OCI-LY7 (cell line): Measurements from ENCODE around the gene CD99. TPM values are rescaled to one million over a fixed set of nuclear protein-coding genes. Genes with fewer than 3 reads are reported as not detected.

ENCODE experiments used
- BruUV-seq: library from RNA; stranded (reverse); fragments of 400-500 nt; replicated peaks from 2 replicates; lab custom pipeline; 2021; lab: Mats Ljungman, UMichigan
- CTCF ChIA-PET: fragments of 300-600 bp; sonication (Branson Sonifier 250); formaldehyde crosslinking; loops from one replicate; lab custom pipeline; 2022; ENCODE audit warnings: antibody characterized with exemption; ENCODE audit not compliant: unreplicated experiment; lab: Charles Lee
- POLR2A ChIA-PET: fragments of 300-600 bp; sonication (Branson Sonifier 250); formaldehyde crosslinking; loops from one replicate; lab custom pipeline; 2022; ENCODE audit warnings: antibody characterized with exemption; lab: Charles Lee
- DNase-seq: peaks from one replicate; pipeline ENCODE4 v3.0.0-alpha.2; 2015; ENCODE audit warnings: low spot score
- H2AFZ ChIP-seq: fragments of 200-600 bp; sonication (generic), shearing (Covaris generic); 2 replicates; pipeline ENCODE4 v1.6.1; 2014; ENCODE audit warnings: mild to moderate bottlenecking, antibody characterized with exemption, low read length, moderate library complexity
- H3K27ac ChIP-seq: fragments of 200-600 bp; sonication (generic); 2 replicates; pipeline ENCODE4 v1.5.1; 2014; ENCODE audit warnings: mixed run types, low read depth, mild to moderate bottlenecking, moderate library complexity, low read length, inconsistent platforms; ENCODE audit not compliant: poor library complexity, severe bottlenecking
- H3K36me3 ChIP-seq: fragments of 200-600 bp; sonication (generic); 2 replicates; pipeline ENCODE4 v1.6.1; 2014; ENCODE audit warnings: mild to moderate bottlenecking, antibody characterized with exemption, low read length, moderate library complexity, mixed read lengths; ENCODE audit not compliant: insufficient read depth
- H3K4me1 ChIP-seq: fragments of 200-600 bp; sonication (generic); 2 replicates; pipeline ENCODE4 v1.5.1; 2014; ENCODE audit warnings: mild to moderate bottlenecking, low read length; ENCODE audit not compliant: insufficient read depth, poor library complexity, severe bottlenecking
- H3K4me2 ChIP-seq: fragments of 200-600 bp; sonication (generic); 2 replicates; pipeline ENCODE4 v1.6.1; 2014; ENCODE audit warnings: mild to moderate bottlenecking, low read length
- H3K4me3 ChIP-seq: fragments of 200-600 bp; sonication (generic); 2 replicates; pipeline ENCODE4 v1.5.1; 2014; ENCODE audit warnings: mild to moderate bottlenecking, low read depth, low read length; ENCODE audit not compliant: poor library complexity, severe bottlenecking
- H3K79me2 ChIP-seq: fragments of 200-600 bp; sonication (generic); 2 replicates; pipeline ENCODE4 v1.6.1; 2016; ENCODE audit warnings: low read depth, mild to moderate bottlenecking, low read length, moderate library complexity, mixed read lengths; ENCODE audit not compliant: insufficient read depth
- H3K9me2 ChIP-seq: fragments of 200-600 bp; sonication (generic); 2 replicates; pipeline ENCODE4 v1.6.1; 2016; ENCODE audit warnings: mild to moderate bottlenecking, low read length, mixed read lengths; ENCODE audit not compliant: insufficient read depth
- H3K9me3 ChIP-seq: fragments of 200-600 bp; sonication (generic); 2 replicates; pipeline ENCODE4 v1.6.1; 2014; ENCODE audit warnings: mild to moderate bottlenecking, mixed run types, low read length, mixed read lengths
- H4K20me1 ChIP-seq: fragments of 200-600 bp; sonication (generic); 2 replicates; pipeline ENCODE4 v1.6.1; 2014; ENCODE audit warnings: mild to moderate bottlenecking, antibody characterized with exemption, low read length, moderate library complexity, mixed read lengths; ENCODE audit not compliant: insufficient read depth
- CTCF ChIP-seq: fragments of 200-600 bp; sonication (generic); conservative IDR thresholded peaks from 2 replicates; pipeline ENCODE4 v1.5.1; 2014; ENCODE audit warnings: mild to moderate bottlenecking, antibody characterized with exemption, low read length, moderate library complexity, mixed read lengths
- EZH2phosphoT487 ChIP-seq: fragments of 200-600 bp; sonication (generic); IDR thresholded peaks from 2 replicates; pipeline ENCODE4 v1.6.1; 2018; ENCODE audit warnings: low read depth, borderline replicate concordance, mild to moderate bottlenecking, mixed run types, antibody characterized with exemption, low read length, moderate library complexity, mixed read lengths
- intact Hi-C: fragments of 100-400 bp; cut with micrococcal nuclease; formaldehyde crosslinking; loops from one replicate; pipeline ENCODE4 v1.10.0; 2022; ENCODE audit not compliant: unreplicated experiment
- total RNA-seq, 2 experiments: library from RNA; depleted of rRNA in 1 of 2; stranded (reverse); fragments of >200 nt in 1 of 2; shearing (Covaris generic) in 1 of 2; gene quantifications; 2 replicates each; pipeline ENCODE4 v1.2.3, GENCODE V29; 2014 to 2022

CD99 gene
- total RNA-seq, 2 experiments from 2014 or later, result 80.7 to 119 TPM

DNA sequence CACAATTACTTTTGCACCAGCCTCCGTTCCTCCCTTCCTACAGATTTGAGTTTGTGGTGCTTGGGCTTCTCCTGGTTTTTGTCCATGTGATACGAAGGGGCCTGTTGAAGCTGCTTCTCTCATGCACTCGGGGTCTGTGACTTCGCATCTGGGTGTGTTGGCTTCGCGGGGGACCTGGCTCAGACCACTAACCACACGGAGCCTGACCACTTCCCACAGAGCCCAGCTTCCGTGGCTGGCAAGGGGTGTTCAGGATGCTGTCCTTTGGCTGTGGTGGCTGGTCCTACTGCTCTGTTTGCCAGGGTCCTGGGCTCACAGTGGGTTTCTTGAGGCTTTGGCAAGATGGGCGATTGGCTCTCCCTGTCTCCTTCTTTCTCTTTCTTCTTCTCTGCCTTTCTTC lies 41.0 kb downstream of the CD99 start:
- H3K4me1 ChIP-seq, result no peaks in the 10 kb centered on the region
- no peak overlapping the region for H3K27ac ChIP-seq
- no peak for DNase-seq
- H3K4me3 ChIP-seq, result no peak overlapping the region
- H3K36me3 ChIP-seq, result peaks cover 40% of the 10 kb centered on the region
- BruUV-seq, result no TSS peak
- no peaks in the 10 kb centered on the region for H3K79me2 ChIP-seq
- H2AFZ ChIP-seq, result no peak overlapping the region
- no peaks in the 10 kb centered on the region for H3K9me2 ChIP-seq
- no peaks in the 10 kb centered on the region for H3K9me3 ChIP-seq
- H4K20me1 ChIP-seq, result no peaks in the 10 kb centered on the region
- intact Hi-C loops, result no loop called here
- CTCF ChIA-PET, result no interaction called here
- TF ChIP-seq EZH2phosphoT487 (no peak), CTCF (no peak)
- H3K4me2 ChIP-seq, result no peak overlapping the region
- POLR2A ChIA-PET, result no interaction called here

- no peak overlapping the region for H2AFZ ChIP-seq
- no peak overlapping the region for H3K27ac ChIP-seq
- ChIA-PET POLR2A (no interaction called here), CTCF (no interaction called here)
- no peaks in the 10 kb centered on the region for H3K9me3 ChIP-seq
- no peak for DNase-seq
- H3K36me3 ChIP-seq, result peaks cover 40% of the 10 kb centered on the region
- H3K4me2 ChIP-seq, result no peak overlapping the region
- no peaks in the 10 kb centered on the region for H3K4me1 ChIP-seq
- intact Hi-C loops, result no loop called here
- H3K79me2 ChIP-seq, result no peaks in the 10 kb centered on the region
- no peak overlapping the region for H3K4me3 ChIP-seq
- no peaks in the 10 kb centered on the region for H3K9me2 ChIP-seq
- H4K20me1 ChIP-seq, result no peaks in the 10 kb centered on the region
- TF ChIP-seq CTCF, result no peak
- TF ChIP-seq EZH2phosphoT487, result no peak
- BruUV-seq, result no TSS peak
Measured at GRCh38 chrX:2732649-2733048, 41.6 kb downstream of the CD99 start.

DNA sequence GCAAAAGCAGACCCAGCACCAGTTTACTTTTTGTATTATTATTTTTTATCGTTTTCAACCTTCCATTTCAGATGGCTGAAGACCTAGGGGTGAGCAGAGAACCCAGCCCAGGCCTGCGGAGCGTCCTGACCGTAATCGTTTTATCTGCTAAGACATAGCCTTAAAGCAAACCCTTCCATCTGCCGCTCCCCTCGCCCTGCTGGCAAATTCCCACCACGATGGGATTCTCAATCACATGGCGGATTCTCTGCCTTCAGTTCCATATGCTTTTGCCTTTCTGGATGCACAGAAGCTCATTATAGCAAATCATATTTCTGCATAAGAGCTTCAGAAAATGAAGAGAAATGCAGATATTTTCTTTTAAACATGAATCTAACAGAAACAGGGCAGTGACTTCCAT lies 42.2 kb downstream of the CD99 start:
- H4K20me1 ChIP-seq, result no peaks in the 10 kb centered on the region
- H3K4me1 ChIP-seq, result no peaks in the 10 kb centered on the region
- no peak for TF ChIP-seq EZH2phosphoT487
- TF ChIP-seq CTCF, result no peak
- ChIA-PET POLR2A (no interaction called here), CTCF (no interaction called here)
- H3K36me3 ChIP-seq, result peaks cover 38% of the 10 kb centered on the region
- H3K79me2 ChIP-seq, result no peaks in the 10 kb centered on the region
- no TSS peak for BruUV-seq
- H3K9me2 ChIP-seq, result no peaks in the 10 kb centered on the region
- no peaks in the 10 kb centered on the region for H3K9me3 ChIP-seq
- intact Hi-C loops, result no loop called here
- H3K4me2 ChIP-seq, result no peak overlapping the region
- H2AFZ ChIP-seq, result no peak overlapping the region
- no peak overlapping the region for H3K27ac ChIP-seq
- no peak for DNase-seq
- H3K4me3 ChIP-seq, result no peak overlapping the region
